Activated CD4-positive, alpha-beta T cell treated with anti-CD3 and anti-CD28 coated beads, Interleukin-2, amount 10 ng/mL, durations not matched to agents 7 days and 5 days (primary cell): ENCODE data around the gene PANX1. TPM values are rescaled to one million over a fixed set of nuclear protein-coding genes. Genes with fewer than 3 reads are reported as not detected.

ENCODE experiments used
- CTCF ChIA-PET: fragments of 350-600 bp; sonication (Branson Sonifier 250); formaldehyde crosslinking; loops from one replicate; lab custom pipeline; 2021; ENCODE audit warnings: antibody characterized with exemption; lab: Charles Lee
- POLR2A ChIA-PET: fragments of 350-600 bp; sonication (Branson Sonifier 250); formaldehyde crosslinking; loops from one replicate; lab custom pipeline; 2021; ENCODE audit warnings: antibody characterized with exemption; lab: Charles Lee
- DNase-seq: peaks from one replicate; pipeline ENCODE4 v3.0.0-alpha.2; 2020
- H3K27ac Mint-ChIP-seq: one replicate; pipeline ENCODE4 v1.8.0; 2021; ENCODE audit warnings: mild to moderate bottlenecking, moderate library complexity, mixed read lengths
- H3K27me3 Mint-ChIP-seq: one replicate; pipeline ENCODE4 v1.8.0; 2021; ENCODE audit warnings: mixed read lengths
- H3K36me3 Mint-ChIP-seq: one replicate; pipeline ENCODE4 v1.8.0; 2021; ENCODE audit warnings: low read depth, mixed read lengths
- H3K4me1 Mint-ChIP-seq: one replicate; pipeline ENCODE4 v1.8.0; 2021; ENCODE audit warnings: mixed read lengths
- H3K4me3 Mint-ChIP-seq: one replicate; pipeline ENCODE4 v1.8.0; 2021; ENCODE audit warnings: mild to moderate bottlenecking, moderate library complexity, mixed read lengths
- H3K9me3 Mint-ChIP-seq: one replicate; pipeline ENCODE4 v1.8.0; 2021; ENCODE audit warnings: mixed read lengths
- total RNA-seq, 2 experiments: library from RNA; stranded (reverse); gene quantifications; one replicate each; pipeline ENCODE4 v1.2.3, GENCODE V29; 2021

Gene PANX1
- total RNA-seq, 2 experiments from 2014 or later = 13.2 to 13.9 TPM

GRCh38 chr11:94144664-94145063 is 16.0 kb downstream of the PANX1 start:
- ChIA-PET POLR2A (no interaction called here), CTCF (interaction anchor here (0.8 kb wide), 1 partner anchor 10 kb away, joined by 3 read pairs; no protein-coding TSS in a partner anchor)
- Mint-ChIP-seq H3K4me1 (peaks cover 40% of the 10 kb centered on the region), H3K27me3 (no peaks in the 10 kb centered on the region), H3K36me3 (no peaks in the 10 kb centered on the region), H3K27ac (no peak overlapping the region), H3K4me3 (no peak overlapping the region), H3K9me3 (no peaks in the 10 kb centered on the region)
- no peak for DNase-seq

GRCh38 chr11:94145431-94145830 is 16.8 kb downstream of the PANX1 start:
- CTCF ChIA-PET = interaction anchor here (0.8 kb wide), 2 partner anchors 11 to 26 kb away, joined by 3 read pairs; no protein-coding TSS in a partner anchor
- H3K27me3 Mint-ChIP-seq = no peaks in the 10 kb centered on the region
- H3K9me3 Mint-ChIP-seq = no peaks in the 10 kb centered on the region
- H3K36me3 Mint-ChIP-seq = no peaks in the 10 kb centered on the region
- POLR2A ChIA-PET = no interaction called here
- H3K4me3 Mint-ChIP-seq = no peak overlapping the region
- H3K27ac Mint-ChIP-seq = no peak overlapping the region
- DNase-seq = no peak
- H3K4me1 Mint-ChIP-seq = peaks cover 40% of the 10 kb centered on the region

GRCh38 chr11:94145916-94146315 is 17.3 kb downstream of the PANX1 start:
- DNase-seq = no peak
- peaks cover 44% of the 10 kb centered on the region for H3K4me1 Mint-ChIP-seq
- POLR2A ChIA-PET = no interaction called here
- no peak overlapping the region for H3K27ac Mint-ChIP-seq
- H3K4me3 Mint-ChIP-seq = no peak overlapping the region
- H3K9me3 Mint-ChIP-seq = no peaks in the 10 kb centered on the region
- CTCF ChIA-PET = interaction anchor here (0.8 kb wide), 1 partner anchor 26 kb away, joined by 3 read pairs; no protein-coding TSS in a partner anchor
- no peaks in the 10 kb centered on the region for H3K36me3 Mint-ChIP-seq
- H3K27me3 Mint-ChIP-seq = no peaks in the 10 kb centered on the region

GRCh38 chr11:94147433-94147845 is 18.8 kb downstream of the PANX1 start:
- H3K4me3 Mint-ChIP-seq = no peak overlapping the region
- peak; percentile 15 for DNase-seq
- no peaks in the 10 kb centered on the region for H3K9me3 Mint-ChIP-seq
- no peak overlapping the region for H3K27ac Mint-ChIP-seq
- ChIA-PET POLR2A (no interaction called here), CTCF (no interaction called here)
- H3K27me3 Mint-ChIP-seq = no peaks in the 10 kb centered on the region
- H3K36me3 Mint-ChIP-seq = no peaks in the 10 kb centered on the region
- peaks cover 49% of the 10 kb centered on the region for H3K4me1 Mint-ChIP-seq

GRCh38 chr11:94148189-94148588 is 19.5 kb downstream of the PANX1 start:
- Mint-ChIP-seq H3K27ac (no peak overlapping the region), H3K9me3 (no peaks in the 10 kb centered on the region), H3K27me3 (no peaks in the 10 kb centered on the region), H3K36me3 (no peaks in the 10 kb centered on the region), H3K4me1 (peaks cover 54% of the 10 kb centered on the region), H3K4me3 (no peak overlapping the region)
- POLR2A ChIA-PET = no interaction called here
- no peak for DNase-seq
- CTCF ChIA-PET = no interaction called here

GRCh38 chr11:94149431-94150017 is 20.9 kb downstream of the PANX1 start:
- H3K4me3 Mint-ChIP-seq = no peak overlapping the region
- ChIA-PET CTCF (no interaction called here), POLR2A (no interaction called here)
- DNase-seq = no peak
- no peaks in the 10 kb centered on the region for H3K27me3 Mint-ChIP-seq
- H3K27ac Mint-ChIP-seq = no peak overlapping the region
- H3K36me3 Mint-ChIP-seq = peaks cover 5% of the 10 kb centered on the region
- peaks cover 55% of the 10 kb centered on the region for H3K4me1 Mint-ChIP-seq
- no peaks in the 10 kb centered on the region for H3K9me3 Mint-ChIP-seq

GRCh38 chr11:94150056-94150455 is 21.4 kb downstream of the PANX1 start:
- no peak overlapping the region for H3K4me3 Mint-ChIP-seq
- ChIA-PET CTCF (no interaction called here), POLR2A (no interaction called here)
- H3K36me3 Mint-ChIP-seq = peaks cover 5% of the 10 kb centered on the region
- no peak overlapping the region for H3K27ac Mint-ChIP-seq
- H3K4me1 Mint-ChIP-seq = peaks cover 55% of the 10 kb centered on the region
- no peak for DNase-seq
- H3K9me3 Mint-ChIP-seq = no peaks in the 10 kb centered on the region
- H3K27me3 Mint-ChIP-seq = no peaks in the 10 kb centered on the region

- POLR2A ChIA-PET = no interaction called here
- no peaks in the 10 kb centered on the region for H3K9me3 Mint-ChIP-seq
These were observed 22.4 kb downstream of the PANX1 start for GRCh38 chr11:94150704-94151685.

GRCh38 chr11:94151903-94152677 is 23.4 kb downstream of the PANX1 start:
- peaks cover 48% of the 10 kb centered on the region for H3K4me1 Mint-ChIP-seq
- peaks cover 16% of the 10 kb centered on the region for H3K36me3 Mint-ChIP-seq
- POLR2A ChIA-PET = no interaction called here

More at GRCh38 chr11:94150704-94151685, 22.4 kb downstream of the PANX1 start:
- H3K36me3 Mint-ChIP-seq = peaks cover 10% of the 10 kb centered on the region
- H3K27ac Mint-ChIP-seq = no peak overlapping the region
- no peaks in the 10 kb centered on the region for H3K27me3 Mint-ChIP-seq
- no peak for DNase-seq
- peaks cover 53% of the 10 kb centered on the region for H3K4me1 Mint-ChIP-seq
- CTCF ChIA-PET = interaction anchor here (0.7 to 1.2 kb wide), 2 partner anchors 34 to 275 kb away, joined by 3 read pairs; no protein-coding TSS in a partner anchor
- no peak overlapping the region for H3K4me3 Mint-ChIP-seq

GRCh38 chr11:94152678-94153065 is 24.0 kb downstream of the PANX1 start:
- H3K27me3 Mint-ChIP-seq = no peaks in the 10 kb centered on the region
- CTCF ChIA-PET = interaction anchor here (1.0 kb wide), 1 partner anchor 11 kb away, joined by 5 read pairs; no protein-coding TSS in a partner anchor
- no peak for DNase-seq
- POLR2A ChIA-PET = no interaction called here
- peaks cover 43% of the 10 kb centered on the region for H3K4me1 Mint-ChIP-seq
- H3K4me3 Mint-ChIP-seq = no peak overlapping the region
- no peak overlapping the region for H3K27ac Mint-ChIP-seq
- H3K9me3 Mint-ChIP-seq = no peaks in the 10 kb centered on the region
- H3K36me3 Mint-ChIP-seq = peaks cover 16% of the 10 kb centered on the region

More at GRCh38 chr11:94151903-94152677, 23.4 kb downstream of the PANX1 start:
- CTCF ChIA-PET = interaction anchor here (1.2 kb wide), 1 partner anchor 32 kb away, joined by 3 read pairs; no protein-coding TSS in a partner anchor
- Mint-ChIP-seq H3K27me3 (no peaks in the 10 kb centered on the region), H3K9me3 (no peaks in the 10 kb centered on the region), H3K4me3 (no peak overlapping the region), H3K27ac (no peak overlapping the region)
- DNase-seq = no peak

GRCh38 chr11:94153320-94153719 is 24.7 kb downstream of the PANX1 start:
- no peak for DNase-seq
- Mint-ChIP-seq H3K9me3 (no peaks in the 10 kb centered on the region), H3K27ac (no peak overlapping the region), H3K4me3 (no peak overlapping the region), H3K27me3 (no peaks in the 10 kb centered on the region), H3K4me1 (peaks cover 36% of the 10 kb centered on the region), H3K36me3 (peaks cover 16% of the 10 kb centered on the region)
- POLR2A ChIA-PET = interaction anchor here (0.7 kb wide), 1 partner anchor 21 kb away, joined by 4 read pairs; no protein-coding TSS in a partner anchor
- CTCF ChIA-PET = interaction anchor here (1.0 kb wide), 1 partner anchor 11 kb away, joined by 5 read pairs; no protein-coding TSS in a partner anchor

GRCh38 chr11:94154095-94154856 is 25.6 kb downstream of the PANX1 start:
- peaks cover 29% of the 10 kb centered on the region for H3K4me1 Mint-ChIP-seq
- peaks cover under 1% of the 10 kb centered on the region for H3K9me3 Mint-ChIP-seq
- H3K27ac Mint-ChIP-seq = no peak overlapping the region
- no peak overlapping the region for H3K4me3 Mint-ChIP-seq
- H3K36me3 Mint-ChIP-seq = peaks cover 16% of the 10 kb centered on the region
- ChIA-PET POLR2A (no interaction called here), CTCF (no interaction called here)
- no peak for DNase-seq
- no peaks in the 10 kb centered on the region for H3K27me3 Mint-ChIP-seq
